Measurements from ENCODE around the gene CXADR. TPM values are rescaled to one million over a fixed set of nuclear protein-coding genes. Genes with fewer than 3 reads are reported as not detected.
A peak's percentile ranks its signal among the peaks of the same experiment; 100 is the strongest.

Gene CXADR
- total and polyA plus RNA-seq, 8 donors: 20.2 to 28.6 (median 25.8) TPM

- no peak overlapping the region for H3K27ac ChIP-seq
- intact Hi-C loops (cut with DNase I): no loop called here
- no peaks in the 10 kb centered on the region for H3K9me3 ChIP-seq
- no peak for TF ChIP-seq CTCF (IDR thresholded peaks at IDR 0.05)
- DNase-seq (no peak), ATAC-seq (peak; percentile 8)
- peaks cover 0 to 22% of the 10 kb centered on the region in 2 donors for H3K4me1 ChIP-seq
- H3K36me3 ChIP-seq: no peaks in the 10 kb centered on the region
- H3K4me3 ChIP-seq: no peak overlapping the region
- H3K27me3 ChIP-seq: no peaks in the 10 kb centered on the region
These were observed 27.0 kb downstream of the CXADR start for GRCh38 chr21:17539743-17540341.

DNA sequence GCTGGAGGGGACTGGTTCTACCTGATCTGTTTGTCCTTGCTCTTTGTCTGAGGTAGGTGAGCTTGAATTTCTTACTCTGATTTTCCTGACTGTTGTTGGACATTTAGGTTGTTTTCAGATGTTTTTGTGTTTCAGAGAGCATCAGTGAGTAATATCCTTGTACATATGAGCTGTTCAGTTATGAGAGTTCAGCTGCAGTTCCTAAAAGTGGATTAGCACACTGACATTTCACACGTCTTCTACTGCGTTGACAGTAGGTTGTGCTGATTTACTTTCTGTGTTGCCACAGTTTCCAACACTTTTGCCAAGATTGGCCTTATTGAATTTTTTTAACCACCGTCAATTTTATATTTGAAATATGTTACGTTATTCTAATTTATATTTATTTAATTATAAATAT is 27.7 kb downstream of the CXADR start:
- ATAC-seq (no peak), DNase-seq (no peak)
- H3K27me3 ChIP-seq: no peaks in the 10 kb centered on the region
- no peaks in the 10 kb centered on the region for H3K36me3 ChIP-seq
- intact Hi-C loops (cut with DNase I): no loop called here
- no peak for TF ChIP-seq CTCF (IDR thresholded peaks at IDR 0.05)
- no peak overlapping the region for H3K4me3 ChIP-seq
- no peaks in the 10 kb centered on the region for H3K9me3 ChIP-seq
- H3K4me1 ChIP-seq: peaks cover 0 to 22% of the 10 kb centered on the region in 2 donors
- no peak overlapping the region for H3K27ac ChIP-seq

- intact Hi-C loops (cut with DNase I): no loop called here
- ATAC-seq: peak; percentile 71
- H3K27me3 ChIP-seq: no peaks in the 10 kb centered on the region
- H3K9me3 ChIP-seq: no peaks in the 10 kb centered on the region
- H3K27ac ChIP-seq: peak overlapping the region in 1 of 2 donors; percentile 5
- H3K4me3 ChIP-seq: no peak overlapping the region
- H3K36me3 ChIP-seq: no peaks in the 10 kb centered on the region
- peak in 2 of 4 donors; percentile 16 to 63 for DNase-seq
- no peak for TF ChIP-seq CTCF (IDR thresholded peaks at IDR 0.05)
- peaks cover 0 to 14% of the 10 kb centered on the region in 2 donors for H3K4me1 ChIP-seq
These were observed 29.6 kb downstream of the CXADR start for GRCh38 chr21:17542371-17543011.

DNA sequence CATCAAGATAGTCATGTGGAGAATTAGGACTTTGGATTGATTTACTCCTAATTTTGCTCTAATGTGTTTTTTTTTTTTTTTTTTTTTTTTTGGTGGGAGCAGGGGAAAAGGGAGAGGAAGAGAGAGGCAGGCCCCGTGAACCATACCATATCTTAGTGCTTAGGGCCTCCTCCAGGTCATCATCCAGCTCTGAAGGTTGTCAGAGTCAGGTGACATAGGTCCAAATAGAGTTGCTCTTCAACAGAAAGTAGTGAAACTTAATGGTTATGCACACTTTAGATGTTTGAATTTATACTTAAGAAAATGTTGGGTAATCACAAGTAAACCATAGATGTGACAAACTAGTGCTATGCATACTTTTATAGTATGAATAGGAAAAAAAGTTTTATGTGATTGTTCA is 32.2 kb downstream of the CXADR start:
- DNase-seq: no peak
- Histone ChIP-seq H3K4me1 (peaks cover 0 to 8% of the 10 kb centered on the region in 2 donors), H3K27me3 (no peaks in the 10 kb centered on the region), H3K9me3 (no peaks in the 10 kb centered on the region), H3K4me3 (no peak overlapping the region), H3K27ac (peak overlapping the region in 1 of 2 donors; percentile 30), H3K36me3 (no peaks in the 10 kb centered on the region)
- intact Hi-C loops (cut with DNase I): no loop called here
- TF ChIP-seq CTCF (IDR thresholded peaks at IDR 0.05): no peak
- ATAC-seq: peak; percentile 59

DNA sequence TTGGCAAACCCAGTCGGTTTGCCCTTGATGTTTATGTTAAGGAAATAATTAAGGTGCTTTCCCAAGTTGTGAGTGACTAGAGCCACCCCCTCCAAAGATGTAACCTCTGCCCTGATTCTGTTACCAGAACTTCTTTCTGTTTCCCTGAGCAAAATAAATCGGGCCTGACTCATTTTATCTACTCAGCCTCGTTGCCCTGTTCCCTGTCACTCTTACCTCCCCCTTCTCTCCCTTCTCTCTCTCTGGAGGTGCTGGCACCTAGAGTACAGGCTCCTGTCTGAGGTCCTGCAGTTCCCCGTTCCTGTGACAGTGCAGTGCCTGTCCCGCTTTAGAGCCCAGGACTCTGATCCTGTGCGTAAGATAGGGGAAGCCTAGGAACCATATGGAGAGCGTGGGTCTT is 35.4 kb downstream of the CXADR start:
- ATAC-seq (no peak), DNase-seq (no peak)
- no peak for TF ChIP-seq CTCF (IDR thresholded peaks at IDR 0.05)
- H3K4me3 ChIP-seq: no peak overlapping the region
- H3K4me1 ChIP-seq: no peaks in the 10 kb centered on the region
- no peak overlapping the region for H3K27ac ChIP-seq
- intact Hi-C loops (cut with DNase I): no loop called here
- H3K9me3 ChIP-seq: no peaks in the 10 kb centered on the region
- H3K27me3 ChIP-seq: no peaks in the 10 kb centered on the region
- no peaks in the 10 kb centered on the region for H3K36me3 ChIP-seq
